NCI-H2227 (cell line): ENCODE measurements around the gene CNPY1.

Source experiments
- DNase-seq: peaks from one replicate; lab custom pipeline; 2025; ENCODE audit not compliant: unreplicated experiment; lab: John Stamatoyannopoulos, UW

CNPY1 gene

DNA sequence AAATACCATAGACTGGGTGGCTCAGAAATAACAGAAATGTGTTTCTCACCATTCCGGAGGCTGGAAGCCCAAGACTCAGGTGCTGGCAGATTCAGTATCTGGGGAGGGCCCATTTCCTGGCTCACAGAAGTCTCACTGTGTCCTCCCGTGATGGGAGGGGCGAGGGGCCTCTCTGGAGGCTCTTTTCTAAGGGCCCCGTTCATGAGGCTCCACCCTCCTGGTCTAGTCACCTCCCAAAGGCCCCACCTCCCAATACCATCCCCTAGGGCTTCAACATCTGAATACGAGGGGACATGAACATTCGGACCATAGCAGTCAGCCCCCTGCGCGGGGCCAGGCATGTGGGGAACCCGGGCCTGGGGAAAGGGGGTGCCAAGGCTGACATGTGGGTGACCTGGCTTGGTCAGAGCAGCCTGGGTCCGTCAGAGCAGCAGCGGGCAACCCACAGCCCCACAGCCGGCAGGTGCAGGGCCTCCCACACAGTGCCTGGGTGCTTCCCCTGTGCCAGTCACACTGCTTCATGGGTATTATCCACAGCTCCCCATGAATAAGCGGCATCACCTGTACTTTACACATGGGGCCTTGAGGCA is 13.3 kb upstream of the CNPY1 start:
- no peak for DNase-seq

DNA sequence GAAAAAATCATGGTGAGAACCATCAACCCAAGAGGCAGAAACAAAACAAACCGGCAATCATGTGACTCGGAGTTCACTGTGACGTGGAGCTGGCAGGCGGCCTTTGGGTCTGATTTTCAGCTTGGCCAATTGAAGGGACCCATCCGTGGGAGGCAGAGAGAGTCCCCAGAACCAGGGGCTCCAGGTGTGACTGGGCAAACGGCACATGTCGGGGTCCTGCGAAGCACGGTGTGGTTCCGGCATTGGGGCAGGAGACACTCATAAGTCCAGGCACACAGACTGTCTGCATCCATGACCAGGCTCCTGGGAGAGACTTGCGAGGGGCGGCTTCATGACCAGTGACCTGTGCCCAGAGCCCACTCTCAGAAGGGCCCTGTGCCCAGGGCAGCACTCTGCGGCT is 12.6 kb upstream of the CNPY1 start:
- no peak for DNase-seq

DNA sequence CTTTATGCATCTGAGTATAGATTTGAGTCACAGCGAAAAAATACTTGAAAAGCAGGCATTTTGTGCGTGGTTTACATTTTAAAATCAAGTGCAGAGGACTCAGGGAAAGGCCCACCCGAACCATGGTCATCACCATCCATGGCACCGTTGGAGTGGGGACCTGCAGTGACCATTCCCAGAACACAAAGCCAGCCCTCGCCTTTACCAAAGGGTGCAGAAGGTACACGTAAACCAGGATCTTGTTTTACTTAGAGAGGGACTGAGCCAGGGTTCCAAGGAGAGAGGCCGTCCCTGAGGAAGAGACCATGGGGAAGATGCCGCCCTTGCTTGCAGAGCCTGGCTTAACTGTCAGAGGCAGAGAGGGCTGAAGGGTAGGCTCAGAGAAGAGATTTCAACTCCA is 12.0 kb upstream of the CNPY1 start:
- DNase-seq = no peak

DNA sequence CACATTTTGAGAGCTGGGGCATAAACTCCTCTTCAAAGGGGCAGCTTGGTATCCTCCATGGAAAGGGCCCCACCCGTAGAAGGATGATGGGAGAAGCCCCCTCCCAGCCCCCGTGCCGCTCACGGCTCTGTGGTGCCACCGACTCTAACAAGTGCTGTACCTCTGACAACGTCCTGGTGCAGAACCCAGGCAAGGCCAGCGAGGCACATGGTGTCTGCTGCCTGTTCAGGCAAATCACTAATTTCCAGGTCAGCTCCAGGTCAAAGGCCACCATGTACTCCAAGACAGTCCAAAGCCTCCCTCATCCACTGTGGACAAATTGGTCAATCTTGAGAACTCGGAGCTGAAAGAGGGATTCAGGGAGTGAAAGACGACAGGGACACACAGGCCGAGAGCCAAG is 11.4 kb upstream of the CNPY1 start:
- no peak for DNase-seq

DNA sequence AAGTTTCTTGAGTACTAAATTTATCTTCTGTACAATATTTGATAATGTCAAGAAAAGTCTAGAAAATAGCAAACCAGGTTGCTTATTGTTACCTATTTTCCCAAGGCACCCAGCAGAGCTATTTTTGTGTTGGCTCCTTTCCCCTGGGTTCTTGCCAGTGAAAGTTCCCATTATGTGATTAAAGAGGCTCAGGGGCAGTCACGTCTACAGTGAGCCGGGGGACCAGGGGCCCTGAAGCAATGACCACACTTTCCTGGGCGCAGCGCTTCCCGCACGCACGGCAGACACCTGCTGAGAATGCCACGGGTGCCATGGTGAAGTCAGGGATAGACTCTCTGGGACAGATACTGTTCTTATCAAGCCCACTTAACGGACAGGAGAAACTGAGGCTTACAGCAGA is 10.4 kb upstream of the CNPY1 start:
- no peak for DNase-seq

DNA sequence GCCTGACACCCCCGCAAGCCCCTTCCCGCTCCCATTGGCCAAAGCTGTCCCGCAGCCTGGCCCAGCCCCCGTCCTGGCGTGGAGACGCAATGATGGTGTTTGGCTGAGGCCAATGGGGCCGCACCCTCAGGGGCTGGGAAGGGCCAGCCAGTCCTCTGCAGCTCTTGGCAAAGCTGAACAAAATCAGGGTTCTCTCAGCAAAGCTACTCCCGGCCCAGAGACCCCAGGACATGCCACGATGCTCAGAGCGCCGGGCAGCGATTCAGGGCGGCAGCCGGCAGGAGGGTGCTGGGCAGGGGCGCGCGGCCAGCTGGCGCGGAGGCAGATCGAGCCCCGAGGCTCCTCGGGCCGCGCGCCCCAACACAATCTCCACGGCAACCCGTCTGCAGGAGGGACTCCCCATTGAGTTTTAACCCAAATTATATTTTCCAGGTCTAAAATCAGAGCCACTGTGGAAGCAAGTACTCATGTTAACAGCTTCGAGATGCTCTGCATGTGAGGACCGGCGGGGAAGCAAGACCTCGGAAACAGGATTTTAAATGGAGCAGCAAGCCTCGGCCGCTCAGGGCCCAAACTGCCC is 8.8 kb upstream of the CNPY1 start:
- DNase-seq = no peak

DNA sequence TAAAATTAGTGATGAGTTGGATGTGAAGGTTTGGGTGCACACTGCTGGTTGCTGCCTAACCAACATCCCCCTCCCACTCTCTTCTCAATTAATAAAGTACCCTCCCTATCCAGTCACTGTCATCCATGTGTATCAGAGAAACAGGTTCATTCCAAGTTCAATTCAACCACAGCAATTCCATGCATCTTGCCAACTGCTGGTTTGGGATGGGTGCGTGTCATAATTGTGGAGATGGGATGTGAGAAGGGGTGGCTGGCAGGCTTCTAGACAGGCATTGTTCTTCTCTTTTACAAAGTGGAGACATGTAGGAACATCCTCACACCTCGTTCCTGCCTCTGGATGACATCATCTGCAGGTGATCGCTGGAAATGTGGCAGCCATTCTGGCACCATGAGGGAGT is 7.5 kb upstream of the CNPY1 start:
- DNase-seq = no peak

DNA sequence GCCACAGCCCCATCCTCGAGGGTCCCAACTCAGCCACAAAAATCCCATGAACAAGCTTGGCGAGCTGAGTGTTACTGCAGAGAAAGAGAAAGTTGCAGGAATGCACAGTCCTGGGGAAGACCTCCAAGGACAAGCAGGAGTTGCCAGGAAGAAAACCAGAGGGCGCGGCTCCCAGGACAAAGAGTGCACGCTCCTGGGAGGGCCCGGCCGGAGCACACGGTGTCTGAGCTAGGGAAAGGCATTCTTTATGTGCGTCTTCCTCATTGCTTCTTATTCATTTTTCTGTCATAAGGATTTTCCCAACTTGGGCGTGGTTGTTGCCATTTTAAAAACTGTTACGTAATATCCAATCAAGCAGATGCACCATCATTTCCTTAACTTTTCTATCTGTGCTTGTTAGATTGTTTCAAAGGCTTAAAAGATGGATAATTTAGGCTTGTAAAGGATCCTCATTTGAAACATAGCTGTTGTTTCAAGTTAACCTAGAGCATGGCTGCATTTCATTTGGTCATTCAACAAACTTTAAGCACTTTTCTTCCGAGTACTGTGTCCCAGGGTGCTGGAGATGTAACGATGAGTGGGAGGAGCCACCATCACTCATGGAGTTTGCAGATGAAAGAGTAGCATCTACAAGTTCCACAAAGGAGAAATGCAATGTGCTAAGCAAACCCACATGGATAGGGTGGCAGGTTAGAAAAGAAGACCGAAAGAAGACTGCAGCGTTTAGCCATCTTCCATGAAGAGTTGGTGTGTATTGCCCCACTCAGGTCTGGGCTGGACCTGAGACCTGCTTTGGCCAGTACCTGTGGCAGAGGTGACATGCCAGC is 5.6 kb upstream of the CNPY1 start:
- no peak for DNase-seq

DNA sequence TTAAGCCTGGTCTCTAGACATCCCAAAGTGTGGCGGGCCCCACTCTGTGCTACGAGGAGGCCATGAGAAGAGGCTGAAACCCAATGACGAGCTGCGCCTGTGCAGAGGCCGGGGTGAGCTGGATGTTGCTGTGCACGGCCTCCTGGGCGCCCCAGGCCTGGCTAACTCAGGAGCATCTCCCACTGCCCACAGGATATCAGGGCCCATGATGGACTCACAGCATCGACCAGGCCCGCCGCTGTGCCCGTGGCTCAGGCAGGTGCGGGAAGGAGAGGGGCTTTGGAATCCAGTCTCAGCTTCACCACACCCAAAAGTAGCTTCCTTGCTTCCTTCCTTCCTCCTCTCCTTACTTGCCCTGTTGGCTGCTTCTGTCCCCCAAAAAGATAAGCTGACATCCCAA is 4.6 kb upstream of the CNPY1 start:
- no peak for DNase-seq

DNA sequence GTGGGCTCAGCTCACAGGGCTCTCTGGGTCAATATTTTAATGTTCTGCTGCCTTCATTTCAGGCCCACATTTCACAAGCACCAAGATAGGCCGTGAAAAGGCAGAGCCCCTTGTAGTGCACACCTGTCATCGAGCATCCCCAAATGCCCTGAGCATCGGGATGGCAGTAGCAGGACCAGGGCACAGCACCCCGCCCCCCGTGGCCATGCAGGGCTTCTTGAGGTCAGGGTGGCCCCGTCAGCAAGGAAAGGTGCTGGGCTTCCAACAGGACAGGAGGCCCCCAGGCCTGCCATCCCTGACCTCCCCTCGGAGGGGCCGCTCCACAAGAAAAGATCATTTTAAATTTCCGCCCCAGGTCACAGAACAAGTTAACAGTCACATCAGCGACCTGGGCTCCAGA is 2.9 kb upstream of the CNPY1 start:
- DNase-seq = no peak

DNA sequence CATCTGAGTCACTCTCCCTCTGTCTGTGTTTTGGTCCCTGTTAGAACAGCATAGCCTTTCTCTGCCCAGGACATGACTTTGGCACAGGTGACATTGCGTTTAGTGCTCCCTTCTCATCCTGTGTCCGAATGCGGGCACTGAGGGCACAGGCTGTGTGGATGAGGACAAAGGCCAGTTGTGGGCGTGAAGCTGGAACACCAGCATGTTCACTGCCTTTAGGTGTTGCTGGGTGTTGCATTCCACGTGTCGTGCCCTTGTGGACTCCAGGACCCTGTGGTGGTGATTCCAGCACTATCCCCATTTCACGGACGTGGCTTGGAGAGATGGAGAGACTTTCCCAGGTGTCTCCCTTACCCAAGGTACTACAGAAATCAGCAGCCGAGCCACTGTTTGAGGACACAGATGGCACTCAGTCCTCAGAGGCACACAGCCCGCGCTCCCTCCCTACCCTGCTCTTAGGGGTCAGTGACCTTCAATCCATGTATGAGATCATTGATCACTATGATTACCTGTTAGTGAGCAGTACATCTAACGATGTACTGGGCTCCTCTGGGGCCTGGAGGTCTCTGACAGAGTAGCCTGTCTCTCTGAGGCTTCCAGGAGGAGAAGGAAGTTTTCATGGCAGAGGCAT is 917 bp upstream of the CNPY1 start:
- DNase-seq = no peak

DNA sequence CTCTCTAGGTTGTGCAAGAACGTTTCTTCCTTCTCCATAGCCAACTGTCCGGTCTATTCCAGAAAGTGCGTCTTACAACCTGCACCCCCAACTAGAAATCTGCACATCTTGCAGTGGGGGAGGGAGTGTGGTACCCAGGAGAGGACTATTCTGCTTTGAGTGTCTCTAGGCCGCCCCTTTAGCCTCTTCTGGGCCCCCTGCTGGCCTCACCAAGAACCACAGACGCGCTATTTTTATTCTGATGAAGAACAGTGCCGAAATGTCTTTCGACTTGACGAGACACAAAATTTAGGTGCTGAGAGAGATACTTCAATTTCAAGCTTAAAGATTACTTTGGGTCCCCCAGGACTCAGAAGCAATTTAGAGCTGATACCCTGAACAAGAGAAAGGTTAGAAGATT is 1.0 kb downstream of the CNPY1 start:
- no peak for DNase-seq

DNA sequence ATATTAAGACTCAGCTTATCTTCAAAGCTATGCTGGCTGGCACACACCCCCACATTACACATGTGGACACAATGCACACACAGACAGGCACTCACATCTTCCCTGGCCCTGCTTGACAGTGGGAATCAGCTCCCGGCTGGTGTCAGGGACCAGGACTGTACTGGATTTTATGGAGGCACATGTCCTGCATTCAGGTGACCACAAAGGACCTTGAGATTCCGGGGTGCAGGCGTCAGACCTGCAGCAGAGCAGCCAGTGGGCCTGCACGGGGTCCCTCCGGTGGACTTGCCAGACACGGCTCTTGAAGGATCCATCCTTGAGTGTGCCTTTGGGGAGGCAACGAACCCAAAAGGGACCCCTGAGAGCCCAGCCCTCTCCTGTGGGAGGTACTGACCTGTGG is 1.9 kb downstream of the CNPY1 start:
- DNase-seq = no peak

DNA sequence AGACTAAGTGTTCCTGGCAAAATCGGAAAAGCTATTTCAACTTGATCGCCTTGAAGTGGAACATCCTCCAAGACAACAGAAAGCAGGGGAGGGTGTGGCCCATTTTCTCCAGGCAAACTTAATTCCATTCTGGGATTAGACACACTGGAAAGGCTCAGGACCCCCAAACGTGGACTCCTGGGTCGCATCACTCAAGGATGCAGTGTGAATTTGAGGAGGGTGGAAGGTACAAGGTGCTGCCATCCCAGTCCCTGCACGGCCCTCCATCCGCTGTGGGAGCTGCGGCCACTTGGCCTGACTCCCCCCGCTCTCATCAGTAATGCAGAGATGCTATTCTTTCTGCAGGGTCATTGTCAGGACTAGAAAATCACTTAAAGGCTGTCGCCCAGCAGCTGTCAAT is 2.4 kb downstream of the CNPY1 start:
- DNase-seq = no peak

DNA sequence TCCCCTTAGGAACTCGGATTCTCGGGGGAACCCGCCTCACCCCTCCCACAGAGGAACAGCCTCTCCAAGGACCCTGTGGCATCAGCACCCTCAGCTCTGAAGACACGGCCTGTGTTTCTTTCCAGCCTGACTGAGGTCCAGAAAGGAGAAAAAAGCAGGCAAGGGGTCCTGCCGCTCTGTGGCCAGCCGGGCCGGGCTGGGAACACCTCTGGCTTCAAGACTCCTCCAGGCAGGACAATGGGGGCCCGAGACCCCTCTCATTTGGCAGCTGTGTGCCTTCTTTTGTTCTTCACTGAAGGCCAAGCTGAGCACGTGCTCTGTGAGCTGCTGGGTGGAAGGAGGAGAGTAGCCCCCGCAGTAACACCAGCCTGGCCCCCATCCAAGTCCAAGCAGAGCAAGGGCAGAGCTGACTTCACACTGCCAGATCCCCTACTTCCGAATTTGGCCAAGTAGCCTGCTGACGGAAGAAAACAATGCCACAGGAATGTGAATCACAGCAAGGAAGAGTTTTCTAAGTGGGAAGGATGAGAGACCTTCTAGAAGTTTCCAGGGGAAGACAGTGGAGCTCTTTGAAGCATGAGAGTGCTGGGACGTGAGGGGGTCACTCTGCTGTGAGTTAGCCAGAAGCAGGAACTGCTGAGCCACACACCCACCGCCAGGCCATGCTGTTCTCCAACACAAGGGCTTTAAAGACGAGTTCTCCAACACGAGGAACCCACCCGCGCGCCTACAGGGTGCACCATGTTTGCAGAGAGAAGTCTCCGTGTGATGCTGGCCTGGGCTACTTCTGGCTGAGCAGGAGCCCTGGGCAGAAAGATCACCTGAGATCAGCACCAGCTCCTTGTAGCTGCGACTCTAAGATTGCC is 3.1 kb downstream of the CNPY1 start:
- DNase-seq = no peak

DNA sequence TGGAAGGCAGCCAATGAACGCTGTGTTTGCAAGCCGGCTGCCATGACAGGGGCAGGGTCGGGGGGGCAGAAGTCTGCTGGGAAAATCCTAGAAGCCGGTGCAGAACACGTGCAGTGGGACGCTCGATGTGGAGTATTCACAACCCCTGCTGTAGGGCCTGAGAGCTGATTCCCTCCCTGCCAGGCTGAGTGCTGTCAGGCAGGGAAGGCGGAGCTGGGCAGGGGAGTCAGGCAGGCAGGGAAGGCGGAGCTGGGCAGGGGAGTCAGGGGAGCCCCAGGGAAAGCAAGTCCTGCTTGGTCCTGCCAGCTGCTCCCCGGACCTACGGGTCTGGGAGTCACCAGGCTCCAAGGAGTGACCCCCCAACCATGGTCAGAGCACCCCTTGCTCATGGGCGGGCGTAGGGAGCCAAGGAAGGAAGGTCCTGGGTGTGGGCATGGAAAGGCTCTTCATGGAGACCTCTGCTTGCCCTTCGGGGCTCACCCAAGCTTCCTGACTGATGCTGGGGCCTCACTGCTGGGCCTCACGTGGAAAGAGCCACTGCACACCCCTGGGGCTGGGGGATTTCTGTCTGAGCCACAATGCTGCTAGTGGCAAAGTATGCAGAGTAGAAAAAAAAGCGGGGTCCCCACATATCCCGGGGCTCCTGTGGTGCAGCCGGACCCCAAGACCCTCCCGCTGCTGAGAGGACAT is 4.2 kb downstream of the CNPY1 start:
- no peak for DNase-seq

DNA sequence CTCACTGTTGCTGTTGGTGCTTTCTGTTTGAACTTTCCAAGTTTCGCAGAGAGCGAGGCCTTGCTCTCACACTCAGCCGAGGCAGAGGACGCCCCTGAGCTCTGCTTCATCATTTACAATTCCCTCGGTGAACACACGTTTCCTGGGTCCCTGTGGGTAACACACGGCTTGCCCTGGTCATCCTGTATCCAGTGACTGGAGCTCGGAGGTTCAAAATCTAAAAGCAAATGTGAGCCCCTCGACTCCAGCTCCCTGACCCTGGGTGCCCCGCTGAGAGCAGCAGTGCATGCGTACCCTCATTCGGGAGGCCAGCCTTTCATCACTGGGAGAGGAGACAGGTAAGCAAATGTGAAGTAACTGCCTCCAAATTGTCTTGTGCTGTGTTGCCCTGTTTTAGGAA is 5.8 kb downstream of the CNPY1 start:
- no peak for DNase-seq

DNA sequence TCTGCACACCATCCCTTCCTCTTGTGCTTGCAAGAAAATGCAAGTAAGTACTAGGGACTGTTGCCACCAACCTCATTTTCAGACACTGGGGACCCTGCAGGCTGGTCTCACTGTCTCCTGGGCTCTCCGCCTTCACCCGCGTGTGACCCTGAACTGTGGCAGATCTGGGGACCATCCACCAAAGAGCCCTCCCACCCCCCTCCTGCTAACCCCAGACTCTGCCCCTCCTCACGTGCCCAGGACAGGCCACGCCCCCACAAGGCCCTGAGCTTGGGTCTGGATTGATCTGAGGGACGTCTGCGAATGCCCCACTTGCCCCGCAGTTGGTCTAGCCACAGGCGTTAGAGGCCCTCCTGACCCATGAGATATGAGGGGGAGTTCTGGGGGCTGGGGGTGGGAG is 8.1 kb downstream of the CNPY1 start:
- no peak for DNase-seq

DNA sequence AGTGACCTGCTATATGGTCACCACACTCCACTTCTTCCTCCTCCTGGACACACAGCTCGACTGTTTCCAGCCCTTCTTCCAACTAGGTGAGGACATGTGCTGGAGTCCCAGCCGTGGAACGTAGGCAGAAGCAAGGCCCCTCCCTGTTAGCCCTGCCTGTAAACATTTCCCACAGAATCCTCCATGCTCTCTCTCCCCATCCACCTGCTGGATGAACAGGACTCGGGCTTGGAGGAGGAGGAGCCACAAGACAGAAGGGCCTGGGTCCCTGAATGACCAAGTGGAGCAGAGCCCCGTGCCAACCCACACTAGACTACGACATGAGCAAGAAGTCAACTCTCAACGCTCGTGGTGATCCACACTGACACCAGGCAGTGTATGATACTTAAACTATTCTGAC is 9.9 kb downstream of the CNPY1 start:
- DNase-seq = no peak

DNA sequence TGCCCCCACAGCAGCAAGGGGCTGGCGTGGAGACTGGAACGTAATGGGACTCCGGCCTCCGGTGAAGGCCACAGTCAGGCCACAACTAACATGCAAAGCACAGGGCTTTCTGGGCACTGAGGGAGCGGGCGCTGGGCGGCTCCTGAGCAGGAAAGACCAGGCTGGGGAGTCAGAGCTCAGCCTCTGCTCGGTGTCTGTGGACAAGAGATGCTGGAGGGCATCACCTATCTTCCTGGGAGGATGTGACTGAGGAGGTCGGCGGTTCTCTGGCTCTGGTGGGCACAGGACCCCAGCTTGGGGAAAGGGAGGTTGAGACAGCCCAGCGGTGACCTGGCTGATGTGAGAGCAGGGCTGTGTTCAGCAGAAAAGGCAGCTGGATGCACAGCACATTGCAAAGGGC is 11.7 kb downstream of the CNPY1 start:
- no peak for DNase-seq
